Prostate gland (tissue), 2 donors: ENCODE results near the gene COL4A2.

Source experiments
- CTCF ChIP-seq, 4 experiments: fragments of 200-600 bp in 2 of 4; fragments of 450-650 bp in 2 of 4; sonication (generic) in 2 of 4; IDR thresholded peaks; 1 replicate in 3 of 4; 2 replicates in 1 of 4; pipeline ENCODE4 v1.5.1; 2016 to 2019; ENCODE audit warnings: antibody characterized with exemption in 4 of 4, mild to moderate bottlenecking in 2 of 4, moderate library complexity in 2 of 4
- POLR2A ChIP-seq: fragments of 450-650 bp; IDR thresholded peaks from one replicate; pipeline ENCODE4 v1.6.1; 2016; ENCODE audit warnings: antibody characterized with exemption, mild to moderate bottlenecking
- POLR2AphosphoS5 ChIP-seq: sonication (generic); formaldehyde crosslinking; IDR thresholded peaks from one replicate; pipeline ENCODE4 v1.6.1; 2017; ENCODE audit warnings: antibody characterized with exemption

GRCh38 chr13:110453797-110454196 lies 146.7 kb downstream of the COL4A2 start:
- TF ChIP-seq POLR2AphosphoS5, result no peak
- no peak for TF ChIP-seq CTCF (IDR thresholded peaks at IDR 0.05)
- no peak for TF ChIP-seq POLR2A
